GM12875 (cell line): ENCODE results near the gene PYGO1.
"Not testable (repeated sequence)": the region's sequence is repeated elsewhere in the genome, so short reads cannot be mapped to it uniquely, and the experiment has no call there.

Source experiments
- H3K4me3 ChIP-seq: one replicate; pipeline ENCODE4 v1.5.1; 2011; ENCODE audit warnings: low read depth, low read length, control low read depth
- TF ChIP-seq, protein P1 (sequence below): IDR thresholded peaks from 2 replicates; pipeline ENCODE4 v1.5.1; 2011; ENCODE audit warnings: low read depth, mild to moderate bottlenecking, control low read depth, inconsistent platforms, low read length, moderate library complexity, borderline replicate concordance; ENCODE audit not compliant: insufficient read depth

PYGO1 gene

DNA sequence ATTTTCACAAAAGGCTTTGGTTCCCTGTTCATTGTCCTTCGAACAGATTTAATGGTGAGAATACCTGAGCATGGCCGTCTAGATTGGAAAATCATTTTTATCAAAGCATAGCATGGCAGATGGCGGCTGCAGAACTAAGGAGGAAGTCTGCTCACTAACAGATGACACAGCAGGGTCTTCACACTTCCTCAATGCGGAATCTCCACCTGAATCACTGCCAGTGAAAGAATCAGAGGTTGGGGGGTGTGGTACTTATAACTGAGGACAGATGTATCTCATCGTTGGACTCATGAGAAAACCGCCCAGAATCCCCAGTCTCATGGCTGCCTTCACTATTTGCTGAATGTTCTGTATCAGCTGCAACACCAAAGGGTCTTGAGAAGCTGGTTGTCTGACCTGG lies 31.6 kb upstream of the PYGO1 start:
- TF ChIP-seq, protein P1, sequence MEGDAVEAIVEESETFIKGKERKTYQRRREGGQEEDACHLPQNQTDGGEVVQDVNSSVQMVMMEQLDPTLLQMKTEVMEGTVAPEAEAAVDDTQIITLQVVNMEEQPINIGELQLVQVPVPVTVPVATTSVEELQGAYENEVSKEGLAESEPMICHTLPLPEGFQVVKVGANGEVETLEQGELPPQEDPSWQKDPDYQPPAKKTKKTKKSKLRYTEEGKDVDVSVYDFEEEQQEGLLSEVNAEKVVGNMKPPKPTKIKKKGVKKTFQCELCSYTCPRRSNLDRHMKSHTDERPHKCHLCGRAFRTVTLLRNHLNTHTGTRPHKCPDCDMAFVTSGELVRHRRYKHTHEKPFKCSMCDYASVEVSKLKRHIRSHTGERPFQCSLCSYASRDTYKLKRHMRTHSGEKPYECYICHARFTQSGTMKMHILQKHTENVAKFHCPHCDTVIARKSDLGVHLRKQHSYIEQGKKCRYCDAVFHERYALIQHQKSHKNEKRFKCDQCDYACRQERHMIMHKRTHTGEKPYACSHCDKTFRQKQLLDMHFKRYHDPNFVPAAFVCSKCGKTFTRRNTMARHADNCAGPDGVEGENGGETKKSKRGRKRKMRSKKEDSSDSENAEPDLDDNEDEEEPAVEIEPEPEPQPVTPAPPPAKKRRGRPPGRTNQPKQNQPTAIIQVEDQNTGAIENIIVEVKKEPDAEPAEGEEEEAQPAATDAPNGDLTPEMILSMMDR, result no peak

DNA sequence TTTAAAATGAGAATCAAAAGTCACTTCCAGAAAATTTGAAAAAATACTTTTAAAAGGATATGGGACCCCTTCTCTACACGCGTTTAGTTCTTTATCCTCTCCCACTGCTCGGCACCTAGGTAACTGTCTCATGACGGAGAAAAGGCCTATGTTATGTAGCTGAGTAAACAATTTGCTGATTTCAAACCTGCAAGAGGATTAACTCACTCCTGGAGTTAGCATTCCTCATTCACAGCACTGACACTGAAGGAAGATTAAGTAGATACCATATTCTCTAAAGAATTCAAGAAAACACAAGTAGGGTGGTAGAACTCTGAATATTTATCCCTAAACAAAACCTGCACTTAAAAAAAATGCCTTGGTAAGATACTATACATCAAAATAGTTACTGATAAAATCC lies 30.2 kb upstream of the PYGO1 start:
- TF ChIP-seq, protein P1, result no peak
- no peak overlapping the region for H3K4me3 ChIP-seq

More for the DNA sequence above, 31.6 kb upstream of the PYGO1 start:
- no peak overlapping the region for H3K4me3 ChIP-seq

DNA sequence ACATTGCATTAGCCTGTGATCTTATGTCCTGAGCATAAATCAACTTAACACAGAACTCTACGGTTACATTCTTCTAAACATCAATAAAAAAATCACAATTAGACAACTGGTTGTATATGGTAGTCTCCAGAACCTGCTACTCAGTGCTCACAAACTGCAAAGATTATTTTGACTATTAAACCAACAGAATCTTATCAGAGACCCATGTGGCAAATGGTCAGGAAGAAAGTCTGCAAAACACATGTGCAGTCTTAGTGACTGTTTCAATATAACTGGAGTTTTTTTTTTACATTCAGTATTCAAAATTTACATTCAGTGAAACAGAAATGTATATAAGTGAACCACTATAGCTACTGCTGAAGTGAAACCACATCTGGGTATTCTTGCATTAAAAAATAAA lies 27.3 kb upstream of the PYGO1 start:
- TF ChIP-seq, protein P1, result no peak
- H3K4me3 ChIP-seq, result no peak overlapping the region

DNA sequence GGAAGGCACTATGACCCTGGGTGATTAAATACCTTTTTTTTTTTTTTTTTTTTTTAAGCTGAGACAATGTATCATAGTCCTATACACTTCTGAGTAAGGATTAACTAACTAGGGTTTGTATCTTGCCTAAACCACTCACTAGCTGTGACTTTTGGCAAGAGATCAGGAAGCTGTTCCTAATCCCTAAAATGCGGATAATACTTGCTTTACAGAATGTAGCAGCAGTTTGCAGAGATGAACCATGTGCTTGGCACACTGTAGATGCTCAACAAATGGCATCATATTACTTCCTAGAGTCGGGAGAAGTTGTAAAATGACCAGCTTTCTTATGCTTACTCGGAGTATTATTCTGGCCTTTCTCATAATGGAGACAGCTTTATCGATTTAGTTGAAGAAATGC lies 25.6 kb upstream of the PYGO1 start:
- no peak overlapping the region for H3K4me3 ChIP-seq
- TF ChIP-seq, protein P1, result no peak

DNA sequence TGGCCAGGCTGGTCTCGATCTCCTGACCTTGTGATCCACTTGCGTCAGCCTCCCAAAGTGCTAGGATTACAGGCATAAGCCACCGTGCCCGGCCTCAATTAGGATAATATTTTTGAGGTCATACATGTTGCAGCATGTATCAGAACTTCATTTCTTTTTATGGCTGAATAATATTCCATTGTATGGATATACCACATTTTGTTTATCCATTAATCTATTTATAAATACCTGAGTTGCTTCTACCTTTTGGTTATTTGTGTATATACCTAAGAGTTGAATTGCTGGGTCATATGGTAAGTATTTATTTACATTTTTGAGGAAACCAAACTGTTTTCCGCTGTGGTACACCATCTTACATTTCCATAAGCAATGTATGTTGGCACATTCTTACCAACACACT lies 18.1 kb upstream of the PYGO1 start:
- TF ChIP-seq, protein P1, result no peak
- H3K4me3 ChIP-seq, result no peak overlapping the region

DNA sequence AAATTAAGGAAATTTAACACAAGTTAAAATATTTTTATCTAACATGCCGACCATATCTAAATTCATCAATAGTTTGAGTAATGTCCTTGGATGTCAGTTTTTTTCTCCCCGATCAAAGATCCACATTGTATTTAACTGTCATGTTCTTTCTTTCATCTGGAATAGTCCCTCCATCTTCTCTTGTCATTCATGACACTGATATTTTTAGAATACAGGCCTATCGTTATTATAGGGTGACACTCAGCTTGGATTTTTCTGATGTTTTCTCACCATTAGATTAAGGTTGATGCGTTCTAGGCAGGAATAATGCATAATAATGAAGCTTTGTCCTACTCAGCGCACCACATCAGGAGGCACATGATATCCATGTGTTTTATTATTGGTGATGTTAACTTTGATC lies 13.2 kb upstream of the PYGO1 start:
- H3K4me3 ChIP-seq, result no peak overlapping the region
- TF ChIP-seq, protein P1, result no peak

DNA sequence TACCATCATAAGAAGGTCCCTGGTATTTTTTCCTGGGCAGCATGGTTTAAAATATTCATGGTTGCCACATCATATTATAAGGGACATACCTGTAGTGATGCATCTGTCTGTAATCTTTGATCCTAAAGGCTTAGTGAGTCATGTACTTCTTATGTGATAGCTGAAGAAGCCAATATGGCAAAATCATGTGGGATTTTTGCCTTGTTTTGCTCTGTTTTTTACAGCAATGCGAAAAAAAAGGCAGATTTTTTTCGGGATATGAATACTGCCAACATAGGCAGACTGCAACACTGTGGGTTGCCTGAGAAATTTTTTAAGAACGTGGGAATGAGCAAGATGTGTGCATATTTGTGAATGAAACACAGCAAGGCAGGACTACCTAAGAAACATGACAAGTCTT lies 11.3 kb upstream of the PYGO1 start:
- no peak overlapping the region for H3K4me3 ChIP-seq
- TF ChIP-seq, protein P1, result no peak

DNA sequence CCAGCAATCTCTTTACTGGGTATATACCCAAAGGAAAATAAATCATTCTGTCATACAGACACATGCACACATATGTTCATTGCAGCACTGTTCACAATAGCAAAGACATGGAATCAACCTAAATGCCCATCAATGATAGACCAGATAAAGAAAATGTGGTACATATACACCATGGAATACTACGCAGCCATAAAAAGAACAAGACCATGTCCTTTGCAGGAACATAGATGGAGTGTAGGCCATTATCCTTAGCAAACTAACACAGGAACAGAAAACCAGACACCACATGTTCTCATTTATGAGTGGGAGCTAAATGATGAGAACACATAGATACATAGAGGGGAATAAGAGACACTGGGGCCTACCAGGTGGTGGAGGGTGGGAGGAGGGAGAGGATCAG lies 4.9 kb upstream of the PYGO1 start:
- H3K4me3 ChIP-seq, result not testable (repeated sequence)
